Measurements from ENCODE around the gene NME3.
A peak's percentile ranks its signal among the peaks of the same experiment; 100 is the strongest.

Gene NME3

DNA sequence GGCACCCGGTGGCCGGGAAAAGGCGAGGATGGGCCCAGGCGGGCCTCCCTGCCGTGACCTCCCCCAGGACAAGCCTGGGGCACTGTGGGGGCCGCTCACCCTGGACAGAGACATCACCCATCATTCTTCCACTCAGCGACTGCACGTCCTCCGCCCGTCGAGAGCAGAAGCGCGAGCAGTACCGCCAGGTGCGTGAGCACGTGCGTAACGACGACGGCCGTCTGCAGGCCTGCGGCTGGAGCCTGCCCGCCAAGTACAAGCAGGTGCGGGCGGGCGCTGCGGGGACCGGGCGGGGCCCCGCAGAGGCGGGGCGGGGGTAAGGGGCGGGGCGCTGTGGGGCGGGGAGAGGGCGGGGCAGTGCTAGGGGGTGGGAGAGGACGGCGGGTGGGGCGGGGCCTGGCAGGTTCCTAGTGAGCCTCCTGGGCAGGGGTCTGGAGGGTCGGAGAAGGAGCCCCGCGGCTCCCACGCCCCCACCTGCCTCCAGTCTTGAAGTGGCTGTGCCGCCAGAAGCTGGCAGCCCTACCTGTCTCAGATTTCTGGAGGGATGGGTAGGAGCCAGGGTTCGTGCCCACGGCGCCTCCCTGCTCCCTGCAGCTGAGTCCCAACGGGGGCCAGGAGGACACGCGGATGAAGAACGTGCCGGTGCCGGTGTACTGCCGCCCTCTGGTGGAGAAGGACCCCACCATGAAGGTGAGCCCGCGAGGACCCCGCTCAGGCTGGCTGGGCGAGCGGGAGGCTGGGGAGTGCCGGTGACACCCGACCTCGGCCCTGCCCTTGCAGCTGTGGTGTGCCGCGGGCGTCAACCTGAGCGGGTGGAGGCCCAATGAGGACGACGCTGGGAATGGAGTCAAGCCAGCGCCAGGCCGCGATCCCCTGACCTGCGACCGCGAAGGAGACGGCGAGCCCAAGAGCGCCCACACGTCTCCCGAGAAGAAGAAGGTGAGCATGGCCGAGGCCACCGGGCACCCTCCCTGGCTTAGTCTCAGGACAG lies 7.5 kb downstream of the NME3 start:
- DNase-seq (ENCODE audit: low spot score) = no peak
- peaks cover 22% of the 10 kb centered on the region; the same call in 1 of the 2 replicates for H3K36me3 ChIP-seq (ENCODE audit: low read depth)

DNA sequence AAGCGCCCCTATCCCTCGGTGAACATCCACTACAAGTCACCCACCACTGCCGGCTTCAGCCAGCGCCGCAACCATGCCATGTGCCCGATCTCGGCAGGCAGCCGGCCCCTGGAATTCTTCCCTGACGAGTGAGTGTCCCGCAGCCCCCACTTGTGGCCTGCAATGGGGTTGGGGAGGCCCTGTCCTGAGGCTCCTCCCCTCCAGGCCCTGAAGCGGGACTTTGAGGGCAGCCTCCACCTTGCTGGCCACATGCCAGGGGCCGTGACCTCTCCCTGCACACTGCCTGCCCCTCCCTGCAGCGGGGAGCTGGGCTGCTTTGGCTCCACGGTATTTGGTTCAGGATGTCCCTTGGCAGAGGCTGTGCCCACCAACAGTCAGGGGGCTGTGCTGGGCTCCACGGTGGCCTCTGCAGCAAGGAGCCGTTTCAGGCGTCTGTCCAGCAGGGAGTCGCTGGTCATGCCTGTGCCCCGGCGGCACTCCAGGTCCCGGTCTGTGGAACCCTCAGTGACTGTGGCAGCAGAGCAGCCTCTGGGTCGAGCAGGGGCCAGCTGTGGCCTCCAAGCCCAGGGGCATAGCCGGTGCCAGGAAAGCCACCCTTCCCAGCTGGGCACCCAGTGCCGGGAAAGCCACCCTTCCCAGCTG lies 8.3 kb downstream of the NME3 start:
- H3K36me3 ChIP-seq (ENCODE audit: low read depth) = peaks cover 22% of the 10 kb centered on the region; the same call in 1 of the 2 replicates
- TF ChIP-seq, protein P1, sequence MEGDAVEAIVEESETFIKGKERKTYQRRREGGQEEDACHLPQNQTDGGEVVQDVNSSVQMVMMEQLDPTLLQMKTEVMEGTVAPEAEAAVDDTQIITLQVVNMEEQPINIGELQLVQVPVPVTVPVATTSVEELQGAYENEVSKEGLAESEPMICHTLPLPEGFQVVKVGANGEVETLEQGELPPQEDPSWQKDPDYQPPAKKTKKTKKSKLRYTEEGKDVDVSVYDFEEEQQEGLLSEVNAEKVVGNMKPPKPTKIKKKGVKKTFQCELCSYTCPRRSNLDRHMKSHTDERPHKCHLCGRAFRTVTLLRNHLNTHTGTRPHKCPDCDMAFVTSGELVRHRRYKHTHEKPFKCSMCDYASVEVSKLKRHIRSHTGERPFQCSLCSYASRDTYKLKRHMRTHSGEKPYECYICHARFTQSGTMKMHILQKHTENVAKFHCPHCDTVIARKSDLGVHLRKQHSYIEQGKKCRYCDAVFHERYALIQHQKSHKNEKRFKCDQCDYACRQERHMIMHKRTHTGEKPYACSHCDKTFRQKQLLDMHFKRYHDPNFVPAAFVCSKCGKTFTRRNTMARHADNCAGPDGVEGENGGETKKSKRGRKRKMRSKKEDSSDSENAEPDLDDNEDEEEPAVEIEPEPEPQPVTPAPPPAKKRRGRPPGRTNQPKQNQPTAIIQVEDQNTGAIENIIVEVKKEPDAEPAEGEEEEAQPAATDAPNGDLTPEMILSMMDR (IDR thresholded peaks at IDR 0.05; ENCODE audit: poor library complexity, severe bottlenecking) = no peak
- H3K9me3 ChIP-seq (ENCODE audit: severe bottlenecking) = no peaks in the 10 kb centered on the region
- H3K4me1 ChIP-seq (ENCODE audit: insufficient read depth, poor library complexity, severe bottlenecking) = no peaks in the 10 kb centered on the region
- H3K27ac ChIP-seq (ENCODE audit: poor library complexity, severe bottlenecking) = no peak overlapping the region
- no peaks in the 10 kb centered on the region for H3K27me3 ChIP-seq (ENCODE audit: insufficient read depth, poor library complexity, severe bottlenecking)
- ATAC-seq (ENCODE audit: low read depth) = no peak
- no peak overlapping the region for H3K4me3 ChIP-seq (ENCODE audit: severe bottlenecking)
- DNase-seq (ENCODE audit: low spot score) = no peak

More for the DNA sequence above, 7.5 kb downstream of the NME3 start:
- no peak for ATAC-seq (ENCODE audit: low read depth)
- Histone ChIP-seq H3K9me3 (ENCODE audit: severe bottlenecking) (no peaks in the 10 kb centered on the region), H3K4me1 (ENCODE audit: insufficient read depth, poor library complexity, severe bottlenecking) (no peaks in the 10 kb centered on the region), H3K27ac (ENCODE audit: poor library complexity, severe bottlenecking) (no peak overlapping the region), H3K27me3 (ENCODE audit: insufficient read depth, poor library complexity, severe bottlenecking) (no peaks in the 10 kb centered on the region), H3K4me3 (ENCODE audit: severe bottlenecking) (no peak overlapping the region)
- TF ChIP-seq, protein P1 (IDR thresholded peaks at IDR 0.05; ENCODE audit: poor library complexity, severe bottlenecking) = peak; percentile 21

DNA sequence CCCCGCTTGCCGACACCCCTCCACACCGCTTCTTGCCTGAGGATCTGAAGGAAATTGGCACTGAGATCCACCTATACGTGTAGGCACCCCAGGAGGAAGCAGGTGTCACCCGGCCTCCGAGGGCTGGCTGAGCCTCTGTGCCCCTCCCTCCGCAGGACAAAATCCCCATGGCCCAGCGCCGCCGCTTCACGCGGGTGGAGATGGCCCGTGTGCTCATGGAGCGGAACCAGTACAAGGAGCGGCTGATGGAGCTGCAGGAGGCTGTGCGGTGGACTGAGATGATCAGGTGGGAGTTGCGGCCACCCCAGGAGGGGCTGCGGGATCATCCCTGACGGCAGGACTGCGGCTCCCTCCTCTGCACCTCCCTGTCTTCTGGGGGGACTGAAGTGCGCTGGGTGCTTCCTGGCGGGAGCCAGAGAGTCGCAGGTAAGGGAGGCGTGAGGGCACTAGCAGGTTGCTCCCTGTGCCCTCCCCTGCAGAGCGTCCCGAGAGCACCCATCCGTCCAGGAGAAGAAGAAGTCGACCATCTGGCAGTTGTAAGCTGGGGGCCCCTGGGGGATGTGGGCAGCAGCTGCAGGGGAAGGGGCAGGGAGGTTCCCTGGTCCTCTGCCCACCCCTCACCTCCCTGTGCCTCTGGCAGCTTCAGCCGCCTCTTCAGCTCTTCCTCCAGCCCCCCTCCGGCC lies 9.0 kb downstream of the NME3 start:
- ATAC-seq (ENCODE audit: low read depth) (no peak), DNase-seq (ENCODE audit: low spot score) (no peak)
- no peaks in the 10 kb centered on the region for H3K27me3 ChIP-seq (ENCODE audit: insufficient read depth, poor library complexity, severe bottlenecking)
- no peak overlapping the region for H3K27ac ChIP-seq (ENCODE audit: poor library complexity, severe bottlenecking)
- H3K4me3 ChIP-seq (ENCODE audit: severe bottlenecking) = no peak overlapping the region
- H3K4me1 ChIP-seq (ENCODE audit: insufficient read depth, poor library complexity, severe bottlenecking) = no peaks in the 10 kb centered on the region
- H3K9me3 ChIP-seq (ENCODE audit: severe bottlenecking) = no peaks in the 10 kb centered on the region
- H3K36me3 ChIP-seq (ENCODE audit: low read depth) = peaks cover 22% of the 10 kb centered on the region; the same call in 1 of the 2 replicates
- TF ChIP-seq, protein P1 (IDR thresholded peaks at IDR 0.05; ENCODE audit: poor library complexity, severe bottlenecking) = no peak

DNA sequence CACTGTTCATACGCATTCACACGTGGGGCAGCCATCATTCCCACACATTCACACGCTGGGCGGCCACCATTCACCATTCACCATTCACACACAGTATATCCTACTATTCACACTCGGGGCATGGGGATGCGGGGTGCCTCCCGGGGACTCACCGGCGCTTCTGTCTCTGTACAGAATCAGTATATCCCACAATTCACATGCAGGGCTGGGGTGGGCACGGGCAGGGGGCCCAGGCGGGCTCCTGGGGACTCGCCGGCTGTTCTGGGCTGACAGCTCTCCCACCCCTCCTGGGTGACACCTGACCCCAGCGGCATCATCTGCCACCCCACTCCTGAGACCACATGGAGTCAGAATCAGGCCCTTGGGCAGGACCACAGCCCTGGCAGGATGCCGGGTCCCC lies 9.6 kb downstream of the NME3 start:
- no peak for DNase-seq (ENCODE audit: low spot score)
- no peaks in the 10 kb centered on the region for H3K4me1 ChIP-seq (ENCODE audit: insufficient read depth, poor library complexity, severe bottlenecking)

More for the DNA sequence above, 9.6 kb downstream of the NME3 start:
- TF ChIP-seq, protein P1 (IDR thresholded peaks at IDR 0.05; ENCODE audit: poor library complexity, severe bottlenecking) = no peak
- no peaks in the 10 kb centered on the region for H3K9me3 ChIP-seq (ENCODE audit: severe bottlenecking)
- no peak for ATAC-seq (ENCODE audit: low read depth)
- H3K27me3 ChIP-seq (ENCODE audit: insufficient read depth, poor library complexity, severe bottlenecking) = no peaks in the 10 kb centered on the region
- H3K27ac ChIP-seq (ENCODE audit: poor library complexity, severe bottlenecking) = no peak overlapping the region
- no peak overlapping the region for H3K4me3 ChIP-seq (ENCODE audit: severe bottlenecking)
- peaks cover 22% of the 10 kb centered on the region; the same call in 1 of the 2 replicates for H3K36me3 ChIP-seq (ENCODE audit: low read depth)

Measured in RWPE2 (cell line).